ENCODE measurements around the gene TMEM165. TPM values are rescaled to one million over a fixed set of nuclear protein-coding genes. Genes with fewer than 3 reads are reported as not detected.

The TMEM165 gene
- total and polyA plus RNA-seq, 9 of the 15 experiments (the other 6 are each of a cell fraction or from before 2014, with no cell fraction given) = 21.3 to 145 (median 96.8) TPM

- TF ChIP-seq SMARCB1 (IDR thresholded peaks at IDR 0.05; ENCODE audit: insufficient read length, low read depth) = no peak
- TF ChIP-seq CAMTA2 (CRISPR knock-in tag; conservative IDR thresholded peaks at IDR 0.05) = no peak
- TF ChIP-seq OTX1 (CRISPR knock-in tag; IDR thresholded peaks at IDR 0.05) = peak; percentile 58; the same call in 1 of the 2 replicates
- no peak for TF ChIP-seq ELF4 (CRISPR knock-in tag; IDR thresholded peaks at IDR 0.05)
- no peak for TF ChIP-seq RFX7 (CRISPR knock-in tag; IDR thresholded peaks at IDR 0.05)
- no peak for TF ChIP-seq ZFP1 (CRISPR knock-in tag; IDR thresholded peaks at IDR 0.05)
- TF ChIP-seq NKRF (IDR thresholded peaks at IDR 0.05; ENCODE audit: borderline replicate concordance) = no peak; the same call in 1 of the 2 replicates
- TF ChIP-seq ZBTB34 (CRISPR knock-in tag; IDR thresholded peaks at IDR 0.05) = no peak
- TF ChIP-seq ZBTB43 (CRISPR knock-in tag; IDR thresholded peaks at IDR 0.05) = peak; percentile 18; the same call in 1 of the 2 replicates
- no peak for TF ChIP-seq SMAD1 (IDR thresholded peaks at IDR 0.05; ENCODE audit: low read depth, low read length, partially characterized antibody)
- no peak for TF ChIP-seq FOXJ3 (CRISPR knock-in tag; IDR thresholded peaks at IDR 0.05)
- TF ChIP-seq EHMT2 (IDR thresholded peaks at IDR 0.05) = no peak
- no peak for TF ChIP-seq ZC3H8 (IDR thresholded peaks at IDR 0.05)
- no peak for TF ChIP-seq BRF2 (IDR thresholded peaks at IDR 0.05; ENCODE audit: borderline replicate concordance, insufficient read depth, insufficient read length)
Measured at GRCh38 chr4:55395529-55396307, at the start of gene TMEM165 (continued).
